Astrocyte of the spinal cord (primary cell): Measurements from ENCODE around the gene MAP3K20.

Source experiments
- DNase-seq: peaks from one replicate; pipeline ENCODE4 v3.0.0; 2011; ENCODE audit warnings: low read depth, low spot score
- H3K4me3 ChIP-seq: 2 replicates; pipeline ENCODE4 v1.5.1; 2011; ENCODE audit warnings: low read depth, mild to moderate bottlenecking, low read length, moderate library complexity
- in situ Hi-C: cut with HindIII; loops from 2 replicates; pipeline ENCODE4 v1.10.0; 2017; ENCODE audit warnings: low sequenced_read_pairs
- TF ChIP-seq, protein P1 (sequence below): IDR thresholded peaks from 2 replicates; pipeline ENCODE4 v1.5.1; 2012; ENCODE audit warnings: low read depth, mild to moderate bottlenecking, low read length, inconsistent platforms

The MAP3K20 gene

GRCh38 chr2:173058673-173059072 is 17.0 kb upstream of the MAP3K20 start:
- DNase-seq: no peak
- TF ChIP-seq, protein P1, sequence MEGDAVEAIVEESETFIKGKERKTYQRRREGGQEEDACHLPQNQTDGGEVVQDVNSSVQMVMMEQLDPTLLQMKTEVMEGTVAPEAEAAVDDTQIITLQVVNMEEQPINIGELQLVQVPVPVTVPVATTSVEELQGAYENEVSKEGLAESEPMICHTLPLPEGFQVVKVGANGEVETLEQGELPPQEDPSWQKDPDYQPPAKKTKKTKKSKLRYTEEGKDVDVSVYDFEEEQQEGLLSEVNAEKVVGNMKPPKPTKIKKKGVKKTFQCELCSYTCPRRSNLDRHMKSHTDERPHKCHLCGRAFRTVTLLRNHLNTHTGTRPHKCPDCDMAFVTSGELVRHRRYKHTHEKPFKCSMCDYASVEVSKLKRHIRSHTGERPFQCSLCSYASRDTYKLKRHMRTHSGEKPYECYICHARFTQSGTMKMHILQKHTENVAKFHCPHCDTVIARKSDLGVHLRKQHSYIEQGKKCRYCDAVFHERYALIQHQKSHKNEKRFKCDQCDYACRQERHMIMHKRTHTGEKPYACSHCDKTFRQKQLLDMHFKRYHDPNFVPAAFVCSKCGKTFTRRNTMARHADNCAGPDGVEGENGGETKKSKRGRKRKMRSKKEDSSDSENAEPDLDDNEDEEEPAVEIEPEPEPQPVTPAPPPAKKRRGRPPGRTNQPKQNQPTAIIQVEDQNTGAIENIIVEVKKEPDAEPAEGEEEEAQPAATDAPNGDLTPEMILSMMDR: no peak
- in situ Hi-C loops: no loop called here
- H3K4me3 ChIP-seq: no peak overlapping the region

DNA sequence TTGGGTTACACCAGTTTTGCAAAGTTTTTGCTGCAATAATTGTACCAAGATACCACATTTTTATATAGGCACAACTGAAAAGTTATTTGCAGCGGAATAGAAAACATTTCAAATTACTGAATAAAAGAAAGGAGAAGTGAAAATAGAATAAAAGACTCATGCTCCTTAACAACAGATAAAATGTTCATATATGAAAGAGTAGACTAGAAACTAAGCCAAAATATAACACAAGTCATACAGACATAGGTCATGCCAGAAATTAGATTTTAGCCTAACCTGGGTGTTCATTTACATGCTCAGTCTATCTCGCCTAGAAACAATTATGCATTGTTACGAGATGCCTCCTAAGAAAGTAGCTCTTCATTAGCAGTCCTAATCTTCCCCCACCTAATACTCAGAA is 16.4 kb upstream of the MAP3K20 start:
- in situ Hi-C loops: no loop called here
- no peak overlapping the region for H3K4me3 ChIP-seq
- TF ChIP-seq, protein P1: no peak
- DNase-seq: no peak

GRCh38 chr2:173059971-173060461 is 15.6 kb upstream of the MAP3K20 start:
- DNase-seq: no peak
- in situ Hi-C loops: no loop called here
- no peak overlapping the region for H3K4me3 ChIP-seq
- TF ChIP-seq, protein P1: no peak

DNA sequence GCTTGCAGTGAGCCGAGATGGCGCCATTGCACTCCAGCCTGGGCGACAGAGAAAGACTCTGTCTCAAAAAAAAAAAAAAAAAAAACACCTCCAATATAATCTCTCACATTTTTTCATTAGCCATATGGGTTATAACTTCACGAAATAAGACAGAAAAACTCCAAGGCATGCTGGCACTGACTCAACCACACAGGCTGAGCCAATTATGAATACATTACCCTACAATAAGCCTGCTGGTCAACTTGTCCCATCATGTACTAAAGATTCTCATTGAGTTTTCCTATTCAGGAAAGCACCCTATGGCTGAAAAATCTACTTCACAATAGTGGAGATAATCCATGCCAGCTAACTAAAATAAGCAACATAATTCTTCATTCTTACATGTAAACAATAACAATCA is 12.8 kb upstream of the MAP3K20 start:
- in situ Hi-C loops: no loop called here
- H3K4me3 ChIP-seq: no peak overlapping the region
- TF ChIP-seq, protein P1: no peak
- no peak for DNase-seq

- in situ Hi-C loops: no loop called here
- TF ChIP-seq, protein P1: no peak
- DNase-seq: no peak
- H3K4me3 ChIP-seq: no peak overlapping the region
These were observed 11.4 kb upstream of the MAP3K20 start for GRCh38 chr2:173064151-173064805.

GRCh38 chr2:173066887-173067676 is 8.6 kb upstream of the MAP3K20 start:
- in situ Hi-C loops: no loop called here
- H3K4me3 ChIP-seq: no peak overlapping the region
- no peak for DNase-seq
- TF ChIP-seq, protein P1: no peak
